Glomerular endothelial cell (primary cell): ENCODE results near the gene ULK3. TPM values are rescaled to one million over a fixed set of nuclear protein-coding genes. Genes with fewer than 3 reads are reported as not detected.

Experiments
- DNase-seq: peaks from one replicate; pipeline ENCODE4 v3.0.0-alpha.2; 2011; ENCODE audit warnings: low read depth, low spot score; ENCODE audit errors: extremely low read depth
- total RNA-seq: library from RNA; depleted of rRNA; stranded (reverse); fragments of >200 nt; gene quantifications from 2 replicates; pipeline ENCODE4 v1.2.3, GENCODE V29; 2015

Gene ULK3
- total RNA-seq, 1 donor from 2014 or later: 45.2 TPM

DNA sequence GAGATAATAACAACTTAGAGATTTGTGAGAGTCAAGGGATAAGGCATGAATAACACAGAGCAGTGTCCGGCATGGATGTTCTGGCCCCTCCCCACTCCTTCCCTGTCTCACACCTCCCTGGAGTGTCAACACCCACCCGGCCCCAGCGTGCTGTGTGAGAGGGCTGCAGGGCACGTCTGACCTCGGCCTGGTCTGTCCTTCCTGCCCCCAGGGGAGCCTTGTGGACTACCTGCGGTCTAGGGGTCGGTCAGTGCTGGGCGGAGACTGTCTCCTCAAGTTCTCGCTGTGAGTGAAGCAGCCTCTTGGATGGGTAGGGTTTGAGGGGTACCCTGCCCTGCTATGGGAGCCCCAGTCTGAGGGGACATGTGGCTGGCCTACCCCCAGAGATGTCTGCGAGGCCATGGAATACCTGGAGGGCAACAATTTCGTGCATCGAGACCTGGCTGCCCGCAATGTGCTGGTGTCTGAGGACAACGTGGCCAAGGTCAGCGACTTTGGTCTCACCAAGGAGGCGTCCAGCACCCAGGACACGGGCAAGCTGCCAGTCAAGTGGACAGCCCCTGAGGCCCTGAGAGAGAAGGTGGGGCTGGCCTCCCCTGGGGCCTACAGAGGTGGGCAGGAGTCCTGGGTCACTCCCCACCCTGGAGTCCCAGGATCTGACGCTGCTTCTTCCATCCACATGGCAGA, 41.5 kb downstream of the ULK3 start:
- DNase-seq: no peak

DNA sequence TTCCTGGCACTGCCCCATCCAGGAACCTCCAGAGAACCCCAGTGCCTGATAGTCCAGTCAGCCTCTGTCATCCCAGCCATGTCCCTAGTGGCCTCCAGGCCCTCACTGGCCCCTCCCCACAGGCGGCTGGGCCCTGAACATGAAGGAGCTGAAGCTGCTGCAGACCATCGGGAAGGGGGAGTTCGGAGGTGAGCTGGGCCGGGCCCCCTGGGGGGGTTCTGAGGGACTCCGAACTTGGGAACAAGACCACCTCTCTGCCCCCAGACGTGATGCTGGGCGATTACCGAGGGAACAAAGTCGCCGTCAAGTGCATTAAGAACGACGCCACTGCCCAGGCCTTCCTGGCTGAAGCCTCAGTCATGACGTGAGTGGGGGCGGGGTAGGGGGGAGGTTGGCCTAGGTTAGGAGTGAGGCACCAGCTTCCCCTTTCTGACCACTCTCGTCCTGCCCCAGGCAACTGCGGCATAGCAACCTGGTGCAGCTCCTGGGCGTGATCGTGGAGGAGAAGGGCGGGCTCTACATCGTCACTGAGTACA, 42.3 kb downstream of the ULK3 start:
- no peak for DNase-seq

DNA sequence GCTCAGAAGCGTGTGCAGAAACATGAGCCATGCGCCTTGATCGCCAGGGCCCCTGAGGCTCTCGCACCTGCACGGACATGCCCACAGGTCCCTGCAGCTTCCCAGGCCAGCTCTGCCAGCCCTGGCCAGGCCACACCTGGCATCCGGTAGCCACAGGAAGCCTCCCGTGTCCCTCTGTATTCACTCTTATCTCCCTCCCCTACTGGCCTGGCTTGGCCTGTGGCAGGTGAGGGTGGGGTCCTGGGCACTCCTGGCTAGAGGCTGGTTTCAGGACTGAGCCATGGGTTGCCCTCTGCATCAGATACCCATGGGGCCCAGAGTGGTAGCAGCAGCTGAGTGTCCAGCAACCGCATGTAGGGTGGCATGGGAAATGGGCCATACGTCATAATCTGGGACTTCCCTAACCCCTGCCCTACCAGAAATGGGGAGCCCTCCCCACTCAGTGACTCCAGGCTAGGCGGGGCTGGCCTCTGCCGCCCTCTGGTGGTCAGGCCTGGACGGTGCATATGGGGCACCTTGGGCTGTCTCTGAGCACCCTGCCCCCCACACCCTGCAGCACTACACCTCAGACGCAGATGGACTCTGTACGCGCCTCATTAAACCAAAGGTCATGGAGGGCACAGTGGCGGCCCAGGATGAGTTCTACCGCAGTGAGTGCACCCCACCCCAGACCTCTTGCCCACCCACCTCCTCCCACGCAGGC, 42.9 kb downstream of the ULK3 start:
- no peak for DNase-seq

DNA sequence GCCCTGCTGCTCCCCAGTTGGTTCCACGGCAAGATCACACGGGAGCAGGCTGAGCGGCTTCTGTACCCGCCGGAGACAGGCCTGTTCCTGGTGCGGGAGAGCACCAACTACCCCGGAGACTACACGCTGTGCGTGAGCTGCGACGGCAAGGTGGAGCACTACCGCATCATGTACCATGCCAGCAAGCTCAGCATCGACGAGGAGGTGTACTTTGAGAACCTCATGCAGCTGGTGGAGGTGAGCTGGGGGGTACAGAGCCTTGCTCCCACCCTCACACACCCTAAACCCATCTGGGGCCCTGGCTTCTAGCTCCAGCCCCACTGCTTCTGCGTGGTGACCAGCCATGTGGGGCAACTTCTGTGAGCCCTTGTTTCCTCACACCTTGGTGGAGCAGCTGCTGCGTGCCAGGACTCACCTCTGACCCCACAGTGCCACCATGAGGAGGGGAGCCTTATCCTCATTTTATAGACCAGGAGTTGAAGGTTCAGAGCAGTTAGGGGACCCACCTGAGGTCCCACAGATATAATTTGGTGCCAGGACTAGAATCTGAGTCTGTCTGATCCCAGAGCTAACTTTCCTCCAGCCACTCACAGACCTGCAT, 43.6 kb downstream of the ULK3 start:
- DNase-seq: no peak

DNA sequence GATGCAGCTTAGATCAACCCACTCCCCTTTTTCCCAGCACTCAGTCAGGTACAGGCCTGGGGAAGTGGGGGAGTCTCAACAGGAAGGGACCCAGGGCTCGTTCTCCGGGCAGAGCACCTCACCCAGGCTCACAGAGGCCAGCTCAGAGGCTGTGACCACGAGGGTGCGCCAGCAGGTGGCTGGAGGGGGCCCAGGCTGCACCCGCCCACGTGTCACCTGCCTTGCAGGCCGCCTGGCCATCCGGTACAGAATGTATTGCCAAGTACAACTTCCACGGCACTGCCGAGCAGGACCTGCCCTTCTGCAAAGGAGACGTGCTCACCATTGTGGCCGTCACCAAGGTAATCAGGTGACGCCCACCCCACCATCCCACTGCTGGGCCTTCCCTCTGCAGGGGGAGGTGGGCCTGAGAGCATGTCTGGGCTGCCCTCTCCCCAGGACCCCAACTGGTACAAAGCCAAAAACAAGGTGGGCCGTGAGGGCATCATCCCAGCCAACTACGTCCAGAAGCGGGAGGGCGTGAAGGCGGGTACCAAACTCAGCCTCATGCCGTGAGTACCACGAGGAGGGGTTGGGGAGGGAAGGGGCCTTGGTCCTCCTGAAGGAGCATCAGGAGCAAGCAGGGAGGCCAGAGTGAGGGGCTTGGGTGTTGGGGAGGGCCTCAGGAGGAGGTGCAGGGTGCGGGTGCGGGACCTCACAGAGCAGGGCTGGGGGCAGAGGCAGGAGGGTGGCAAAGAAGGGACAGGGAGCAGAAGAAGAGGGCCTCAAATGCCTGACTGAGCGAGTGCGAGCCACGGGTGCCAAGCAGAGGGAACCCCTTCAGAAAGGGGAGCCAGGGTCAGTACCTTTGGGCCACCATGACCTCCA, 44.3 kb downstream of the ULK3 start:
- no peak for DNase-seq

DNA sequence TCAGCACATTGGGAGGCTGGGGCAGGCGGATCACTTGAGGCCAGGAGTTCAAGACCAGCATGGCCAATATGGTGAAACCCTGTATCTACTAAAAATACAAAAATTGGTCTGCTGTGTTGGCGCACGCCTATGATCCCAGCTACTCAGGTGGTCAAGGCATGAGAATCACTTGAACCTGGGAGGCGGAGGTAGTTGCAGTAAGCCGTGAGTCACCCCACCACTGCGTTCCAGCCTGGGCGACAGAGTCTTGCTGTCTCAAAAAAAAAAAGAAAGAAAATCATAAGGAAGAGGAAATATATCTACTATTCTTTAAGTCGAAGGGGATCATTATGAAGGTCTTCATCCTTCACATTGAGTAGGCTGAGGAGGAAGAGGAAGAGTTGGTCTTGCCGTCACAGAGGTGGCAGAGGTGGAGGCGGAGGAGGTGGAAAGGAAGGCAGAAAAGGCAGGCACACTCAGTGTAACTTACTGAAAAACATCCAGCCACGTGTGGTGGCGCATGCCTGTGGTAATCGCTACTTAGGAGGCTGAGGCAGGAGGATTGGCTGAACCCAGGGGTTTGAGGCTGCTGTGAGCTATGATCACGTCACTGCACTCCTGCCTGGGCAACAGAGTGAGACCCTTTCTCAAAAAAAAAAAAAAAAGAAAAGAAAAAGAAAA, 46.9 kb downstream of the ULK3 start:
- DNase-seq: no peak

DNA sequence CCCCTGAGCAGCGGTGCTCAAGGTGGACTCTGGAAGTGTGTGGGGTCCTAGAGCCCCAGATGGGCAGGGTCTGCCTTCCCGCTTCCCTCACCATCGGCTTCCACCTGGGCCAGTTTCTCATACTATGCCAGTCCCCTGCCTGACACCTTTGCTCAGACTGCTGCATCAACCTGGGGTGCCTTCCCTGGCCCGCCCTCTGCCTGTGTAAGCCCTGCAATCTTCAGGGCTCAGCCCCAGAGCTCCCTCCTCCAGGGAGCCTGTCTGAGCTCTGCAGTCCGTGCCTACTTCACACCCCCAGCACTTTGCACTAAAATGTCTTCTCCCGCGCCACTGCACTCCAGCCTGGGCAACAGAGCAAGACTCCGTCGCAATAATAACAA, 48.0 kb downstream of the ULK3 start:
- no peak for DNase-seq

DNA sequence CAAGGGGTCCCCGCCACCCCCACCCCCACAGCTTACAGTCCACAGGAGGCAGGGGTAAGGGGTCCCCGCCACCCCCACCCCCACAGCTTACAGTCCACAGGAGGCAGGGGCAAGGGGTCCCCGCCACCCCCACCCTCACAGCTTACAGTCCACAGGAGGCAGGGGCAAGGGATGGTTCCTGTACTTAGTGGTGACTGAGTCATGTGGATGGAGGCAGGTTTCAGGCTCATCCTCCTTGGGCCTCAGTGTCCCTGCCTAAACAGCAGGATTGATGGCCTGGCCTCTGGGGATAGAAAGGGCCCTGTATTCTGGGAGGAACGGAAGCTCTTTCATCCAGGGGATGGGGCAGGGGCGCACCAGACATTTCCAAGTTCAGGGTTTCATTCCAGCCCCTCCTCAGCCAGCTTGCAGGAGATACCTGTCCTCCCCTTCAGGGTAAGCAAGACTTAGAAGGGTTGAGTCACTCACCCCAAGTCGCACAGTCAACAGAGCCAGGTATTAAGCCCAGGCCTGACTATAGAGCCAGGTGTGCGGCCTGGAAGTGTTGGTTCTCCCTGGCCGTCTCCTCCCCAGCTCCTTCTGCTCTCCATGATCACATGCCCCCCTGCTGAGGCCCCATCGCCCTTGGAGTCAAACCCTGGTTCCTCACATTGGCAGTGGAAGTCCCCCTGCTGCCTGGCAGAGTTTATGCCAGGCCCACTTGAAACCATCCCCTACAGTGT, 48.5 kb downstream of the ULK3 start:
- DNase-seq: no peak

DNA sequence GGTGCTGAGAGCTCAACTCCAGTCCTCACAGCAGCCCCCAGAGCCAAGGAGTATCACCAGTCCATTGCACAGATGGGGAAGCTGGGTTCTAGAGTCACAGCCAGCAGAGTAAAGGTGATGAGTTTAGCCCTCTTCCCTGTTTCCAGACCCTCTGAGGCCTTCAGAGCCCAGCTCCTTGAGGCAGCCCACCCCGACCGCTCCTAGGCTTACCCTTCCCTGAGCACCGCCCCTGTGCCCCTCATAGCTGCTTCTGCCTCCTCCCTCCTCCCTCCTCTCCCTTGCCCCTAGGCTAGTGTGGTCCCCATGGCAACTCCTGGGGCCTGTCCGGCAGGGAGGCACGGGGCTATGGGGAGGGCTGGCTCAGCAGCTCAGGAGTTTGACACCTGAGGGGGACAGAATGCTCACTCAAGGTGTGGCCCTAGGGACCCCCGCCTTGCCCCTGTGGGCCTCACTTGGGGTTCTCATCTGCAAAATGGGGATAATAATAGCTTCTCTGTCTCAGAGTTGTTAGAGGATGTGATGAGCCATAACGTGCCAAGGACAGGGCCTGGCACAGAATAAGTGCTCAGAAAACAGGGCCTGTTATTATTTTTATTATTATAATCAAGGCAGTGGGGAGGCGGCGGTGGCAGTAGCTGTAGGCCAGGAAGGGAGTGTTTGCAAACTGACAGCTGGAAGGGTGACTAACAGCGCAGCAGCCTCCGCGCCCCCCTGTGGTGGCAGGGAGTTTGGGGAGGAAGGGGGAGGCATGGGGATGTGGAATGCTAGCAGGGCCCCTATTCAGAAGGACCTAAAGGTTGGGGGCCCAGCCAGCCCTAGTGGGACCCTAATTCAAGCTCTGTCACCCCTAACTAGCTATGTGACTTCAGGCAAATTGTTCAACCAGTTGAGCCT, 49.6 kb downstream of the ULK3 start:
- DNase-seq: no peak

DNA sequence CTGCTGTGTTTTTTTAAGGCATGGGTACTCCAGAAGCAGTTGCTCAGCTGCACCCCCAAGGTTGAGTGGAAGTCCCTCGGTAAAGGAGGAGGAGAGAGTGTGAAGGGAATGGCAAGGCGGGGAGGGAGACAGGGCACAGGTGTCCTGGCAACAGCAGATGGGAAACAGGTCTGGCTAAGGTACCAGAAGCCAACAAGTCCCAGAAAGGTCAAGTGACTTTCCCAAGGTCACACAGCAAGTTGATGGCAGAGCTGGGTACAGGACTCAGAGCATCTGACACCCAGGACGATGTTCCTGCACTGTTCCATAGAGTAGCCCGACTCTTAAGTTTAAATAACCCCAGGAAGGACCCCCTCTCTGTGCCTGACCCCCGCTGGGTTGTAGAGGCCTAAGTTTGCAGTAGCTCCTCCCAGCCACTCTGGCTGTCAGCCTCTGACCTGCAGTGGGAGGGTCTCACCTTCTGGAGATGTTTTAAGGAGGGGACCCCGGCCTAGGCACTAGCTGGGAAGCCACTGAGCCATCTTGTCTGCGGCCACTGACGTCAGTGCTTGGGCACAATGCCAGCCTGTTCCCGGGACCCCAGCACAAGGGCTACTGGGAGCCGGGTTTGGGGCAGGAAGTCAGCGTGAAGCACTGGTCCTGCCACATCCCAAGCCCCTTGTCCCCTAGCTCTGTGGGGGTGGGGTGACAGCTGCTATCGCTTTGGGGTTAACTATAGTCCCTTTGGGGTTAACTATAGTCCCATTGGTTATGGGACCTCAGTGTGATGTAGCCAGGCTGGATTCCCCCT, 50.5 kb downstream of the ULK3 start:
- DNase-seq: no peak

DNA sequence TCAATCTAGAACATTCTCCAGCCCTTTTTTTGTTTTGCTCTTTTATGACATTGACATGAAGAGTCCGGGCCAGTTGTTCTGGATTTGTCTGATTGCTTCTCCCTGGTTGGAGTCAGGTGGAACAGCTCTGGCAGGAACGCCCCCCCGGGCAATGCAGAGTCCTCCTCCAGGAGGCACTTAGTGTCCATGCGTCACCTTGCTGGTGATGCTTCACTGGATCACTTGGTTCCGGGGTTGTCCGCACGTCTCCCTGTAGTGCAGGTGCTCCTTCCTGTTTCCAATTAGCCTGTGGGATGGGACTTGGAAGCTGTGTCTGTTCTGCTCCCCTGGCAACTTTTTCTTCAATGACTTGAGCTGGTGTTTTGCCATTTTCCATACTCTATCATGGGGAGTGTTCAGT, 51.3 kb downstream of the ULK3 start:
- DNase-seq: no peak

DNA sequence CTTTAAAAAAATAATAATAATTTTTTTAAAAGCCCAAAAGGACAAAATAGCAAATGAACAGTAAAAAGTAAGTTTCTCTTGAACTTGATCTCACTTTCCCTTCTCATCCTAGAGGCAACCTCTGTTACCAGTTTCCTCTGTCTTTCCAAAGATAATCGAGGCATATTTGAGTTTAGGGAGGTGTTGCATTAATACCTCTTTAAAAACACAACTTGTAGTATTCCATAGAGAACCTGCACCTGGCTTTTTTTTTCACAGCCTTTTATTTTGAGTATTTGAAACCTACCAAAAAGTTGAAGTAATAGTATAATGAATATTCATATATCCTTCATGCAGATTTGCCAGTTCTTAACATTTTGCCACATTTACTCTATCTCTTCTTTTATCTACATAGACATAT, 51.9 kb downstream of the ULK3 start:
- no peak for DNase-seq

DNA sequence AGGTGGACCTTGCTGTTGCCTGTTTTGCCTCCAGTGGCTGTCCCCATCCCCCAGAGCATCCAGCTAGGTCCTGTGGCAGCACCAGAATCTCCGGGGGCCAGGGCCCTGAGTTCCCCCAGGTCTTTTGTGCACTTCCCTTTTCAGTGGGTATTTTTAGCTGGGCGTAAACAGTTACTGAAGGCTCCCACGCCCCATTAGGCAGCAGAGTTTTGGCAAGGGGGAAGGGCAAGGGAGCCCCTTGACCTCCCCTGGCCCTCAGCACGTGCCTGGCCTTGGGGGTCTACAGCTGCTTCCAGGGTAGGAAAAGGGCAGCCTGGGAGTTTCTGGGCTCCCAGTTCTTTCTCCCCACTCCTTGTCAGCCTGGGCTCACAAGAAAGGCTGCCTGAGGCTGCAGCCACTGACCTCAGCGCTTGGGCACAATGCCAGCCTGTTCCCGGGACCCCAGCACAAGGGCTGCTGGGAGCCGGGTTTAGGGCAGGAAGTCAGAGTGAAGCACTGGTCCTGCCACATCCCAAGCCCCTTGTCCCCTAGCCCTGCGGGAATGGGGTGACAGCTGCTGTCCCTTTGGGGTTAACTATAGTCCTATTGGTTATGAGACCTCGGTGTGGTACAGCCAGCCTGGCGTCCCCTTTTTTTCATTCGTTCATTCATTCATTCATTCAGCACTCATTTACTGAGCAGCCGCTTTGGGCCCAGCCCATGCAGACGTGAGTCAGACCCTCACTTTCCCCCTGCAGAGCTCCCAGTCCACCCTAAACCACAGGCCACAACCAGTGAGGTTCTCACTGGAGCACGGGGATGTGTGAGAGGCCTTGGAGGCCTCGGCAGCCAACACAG, 52.7 kb downstream of the ULK3 start:
- no peak for DNase-seq

DNA sequence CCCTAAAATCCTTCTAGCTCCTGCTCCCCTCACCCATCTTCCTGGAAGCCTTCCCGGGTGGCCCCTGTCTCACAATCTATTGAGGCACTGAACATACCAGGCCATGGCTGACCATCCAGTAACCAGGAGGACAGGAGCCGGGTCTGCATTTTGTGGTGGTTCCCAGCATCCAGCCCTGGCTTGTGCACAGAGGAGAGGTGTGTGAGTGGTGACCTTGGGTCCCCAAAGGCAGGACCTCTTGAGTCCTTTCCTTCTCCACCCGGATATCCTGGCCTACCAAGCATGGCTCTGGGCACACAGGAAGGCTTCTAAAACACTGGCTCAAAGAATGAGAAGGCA, 53.2 kb downstream of the ULK3 start:
- DNase-seq: no peak

DNA sequence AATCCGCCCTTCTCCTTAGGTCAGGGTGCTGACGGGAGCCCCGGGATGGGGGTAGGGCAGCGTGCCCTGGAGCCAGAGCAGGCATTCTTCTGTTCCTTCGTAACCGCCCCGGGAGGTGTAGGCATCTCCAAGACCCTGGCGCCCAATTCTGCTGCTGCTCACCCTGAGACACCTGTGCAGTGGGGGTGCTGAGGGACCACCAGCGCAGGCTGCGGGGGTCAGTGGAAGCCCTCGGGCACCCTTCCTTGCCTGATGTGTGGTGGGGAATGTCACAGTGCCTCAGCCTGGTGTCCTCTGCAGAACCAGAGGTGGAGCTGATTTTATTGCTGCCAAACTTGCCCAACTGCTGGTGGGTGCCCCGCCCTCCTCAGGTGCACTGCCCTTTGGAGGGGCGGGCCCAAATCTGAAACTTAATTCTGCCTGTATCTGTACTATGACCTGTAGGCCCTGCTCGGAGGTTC, 53.8 kb downstream of the ULK3 start:
- DNase-seq: no peak

DNA sequence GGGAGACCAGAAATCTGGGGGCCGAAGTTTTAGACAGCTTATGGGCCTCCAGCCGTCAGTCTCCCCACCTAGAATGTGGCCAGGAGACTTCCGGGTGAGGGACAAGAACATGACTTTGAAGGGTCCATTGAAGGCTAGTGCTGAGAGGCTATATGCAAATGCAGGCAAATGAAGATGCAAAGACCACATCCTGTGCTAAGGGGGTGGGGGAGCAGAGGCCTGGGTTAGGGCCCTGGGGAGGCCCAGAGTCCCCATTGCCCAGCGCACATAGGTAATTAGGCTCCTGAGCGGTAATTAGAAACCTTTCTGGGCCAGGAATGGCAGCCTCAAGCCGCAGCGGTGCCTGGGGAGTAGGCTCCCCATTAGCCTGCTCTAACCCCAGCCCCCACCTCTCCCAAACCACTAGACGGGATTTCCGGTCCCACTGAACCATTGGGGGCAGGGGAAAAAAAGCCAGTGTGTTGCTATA, 54.2 kb downstream of the ULK3 start:
- DNase-seq: no peak

DNA sequence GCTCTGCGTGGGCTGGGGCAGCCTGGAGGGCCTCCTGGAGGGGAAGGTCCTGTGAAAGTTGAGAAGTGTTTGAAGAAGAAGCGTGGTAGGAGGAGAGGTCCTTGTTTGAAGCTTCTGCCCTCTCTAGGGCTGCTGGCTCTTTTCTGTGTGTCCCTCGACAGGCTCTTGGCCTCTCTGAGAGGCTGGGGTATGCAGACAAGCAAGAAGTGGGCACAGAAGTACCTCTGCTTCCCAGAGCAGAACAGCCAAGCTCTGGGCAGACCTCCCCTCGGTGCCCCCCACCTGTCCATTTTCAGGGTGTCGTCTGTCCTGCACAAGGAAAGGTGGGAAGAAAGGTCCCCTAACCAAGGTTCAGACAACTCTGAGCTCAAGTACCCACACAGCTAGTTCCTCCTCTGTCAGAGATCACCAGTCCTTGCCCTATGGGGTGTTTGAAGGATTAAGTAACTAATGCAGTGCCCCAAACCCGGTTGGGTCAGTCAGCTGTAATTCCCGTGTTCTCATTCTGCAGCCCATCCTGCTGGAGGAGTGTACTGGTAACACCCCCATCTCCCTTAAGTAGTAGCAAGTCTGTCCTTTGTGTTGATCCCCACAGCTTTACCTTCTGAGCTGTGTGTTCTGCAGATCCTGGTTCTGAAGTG, 54.8 kb downstream of the ULK3 start:
- DNase-seq: no peak
